ENCODE data around the gene DDX52.

GRCh38 chr17:37640015-37640414, 3.2 kb downstream of the DDX52 start:
- TF ChIP-seq CTCF (IDR thresholded peaks at IDR 0.05 in 2 of 3, conservative IDR thresholded peaks at IDR 0.05 in 1 of 3; ENCODE audit: insufficient read depth in 2 of 3, low read depth in 1 of 3, low read length in 3 of 3) (no peak), STAT6 (CRISPR knock-in tag; IDR thresholded peaks at IDR 0.05) (no peak), TAF1 (IDR thresholded peaks at IDR 0.05; ENCODE audit: control insufficient read depth, extremely low read depth, insufficient read depth, low read length, severe bottlenecking) (no peak), POLR2AphosphoS5 (IDR thresholded peaks at IDR 0.05; ENCODE audit: control insufficient read depth, insufficient read depth, low read depth, low read length) (no peak), AFF4 (CRISPR knock-in tag; IDR thresholded peaks at IDR 0.05) (no peak), POLR2A (conservative IDR thresholded peaks at IDR 0.05) (no peak), TFE3 (CRISPR knock-in tag; IDR thresholded peaks at IDR 0.05) (no peak), CHD2 (IDR thresholded peaks at IDR 0.05; ENCODE audit: low read depth, low read length) (no peak), NFIX (CRISPR knock-in tag; IDR thresholded peaks at IDR 0.05; ENCODE audit: low read depth) (no peak), MAZ (CRISPR knock-in tag; conservative IDR thresholded peaks at IDR 0.05 in 1 of 2, IDR thresholded peaks at IDR 0.05 in 1 of 2) (no peak), SP2 (IDR thresholded peaks at IDR 0.05; ENCODE audit: extremely low read depth, low read depth, low read length, poor library complexity, severe bottlenecking) (no peak), JUND (IDR thresholded peaks at IDR 0.05; ENCODE audit: borderline replicate concordance, low read depth, low read length) (0 out of 2 replicates have a peak, but pooled peaks have one; percentile 7), JUND (tag; IDR thresholded peaks at IDR 0.05; ENCODE audit: borderline replicate concordance, low read depth, low read length) (no peak), RBFOX2 (IDR thresholded peaks at IDR 0.05; ENCODE audit: low read depth, low read length) (no peak), E2F8 (IDR thresholded peaks at IDR 0.05; ENCODE audit: low read depth, partially characterized antibody) (no peak)

Measured in K562 (cell line).